H1 (cell line): ENCODE data around the gene NGEF. TPM values are rescaled to one million over a fixed set of nuclear protein-coding genes. Genes with fewer than 3 reads are reported as not detected.

Experiments used
- EZH2 ChIP-seq: fragments of 200-600 bp; sonication (generic); IDR thresholded peaks from 2 replicates; pipeline ENCODE4 v1.7.1; 2012; ENCODE audit warnings: low read depth, mild to moderate bottlenecking, moderate library complexity, low read length, inconsistent platforms; ENCODE audit not compliant: severe bottlenecking
- FOSL1 ChIP-seq: IDR thresholded peaks from 2 replicates; pipeline ENCODE4 v1.6.1; 2011; ENCODE audit warnings: mild to moderate bottlenecking, low read depth, low read length, moderate library complexity; ENCODE audit not compliant: insufficient read depth
- KDM4A ChIP-seq: IDR thresholded peaks from one replicate; pipeline ENCODE4 v1.7.1; 2012; ENCODE audit warnings: low read depth, mild to moderate bottlenecking, moderate library complexity, low read length, inconsistent platforms; ENCODE audit not compliant: severe bottlenecking
- SAP30 ChIP-seq: fragments of 300-600 bp; sonication (generic); IDR thresholded peaks from 2 replicates; pipeline ENCODE4 v1.7.1; 2012; ENCODE audit warnings: low read length, moderate library complexity, mild to moderate bottlenecking, inconsistent platforms; ENCODE audit not compliant: insufficient read depth, insufficient replicate concordance
- polyA plus RNA-seq, 7 experiments: library from polyadenylated mRNA; depleted of rRNA in 3 of 7; stranded (reverse) in 5 of 7; unstranded in 2 of 7; fragments of >200 nt in 5 of 7; fragments of 200-250 nt in 2 of 7; gene quantifications; 1 replicate in 5 of 7; 2 replicates in 1 of 7; 4 replicates in 1 of 7; pipeline versions ENCODE4 v1.2.1 to v1.2.3, GENCODE V29; 2011 to 2013; ENCODE audit warnings: missing spikeins in 2 of 7, mixed read lengths in 2 of 7
- total RNA-seq: library from RNA; stranded (reverse); fragmentation: NEBNext Ultra II Directional; extraction: Animal tissue kit (Norgen Biotek cat#: 25700); gene quantifications from 2 replicates; pipeline ENCODE4 v1.2.1, GENCODE V29; 2021

NGEF gene
- total and polyA plus RNA-seq, 2 of the 8 experiments (the other 6 are each of a cell fraction or from before 2014, with no cell fraction given) = 2.7 to 3.2 TPM

DNA sequence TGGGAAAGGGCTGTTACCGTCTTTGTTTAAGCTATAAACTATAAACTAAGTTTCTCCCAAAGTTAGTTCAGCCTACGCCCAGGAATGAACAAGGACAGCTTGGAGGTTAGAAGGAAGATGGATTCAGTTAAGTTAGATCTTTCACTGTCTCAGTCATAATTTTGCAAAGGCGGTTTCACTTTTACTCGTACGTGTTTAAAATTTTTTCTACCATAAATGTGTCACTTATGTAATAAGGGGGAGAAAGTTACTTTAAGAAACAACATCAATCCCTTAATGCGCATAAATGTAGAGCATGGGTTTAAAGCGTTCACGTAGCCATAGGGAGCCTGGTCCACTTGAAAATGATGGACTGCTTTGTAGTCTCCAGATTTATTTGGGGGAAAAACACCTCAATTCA, 71.7 kb downstream of the NGEF start (continued):
- TF ChIP-seq KDM4A = no peak
- TF ChIP-seq SAP30 = no peak
- no peak for TF ChIP-seq FOSL1
- TF ChIP-seq EZH2 = no peak
